ENCODE results near the gene PCNX1.
"Not testable (repeated sequence)": the region's sequence is repeated elsewhere in the genome, so short reads cannot be mapped to it uniquely, and the experiment has no call there.

Gene PCNX1

GRCh38 chr14:70934502-70935134, 27.4 kb downstream of the PCNX1 start:
- no peak for TF ChIP-seq CTCF (IDR thresholded peaks at IDR 0.05; ENCODE audit: low read depth, low read length, missing control alignments)
- in situ Hi-C loops (cut with HindIII; ENCODE audit: low sequenced_read_pairs) = no loop called here
- H3K4me3 ChIP-seq (ENCODE audit: low read depth, low read length) = no peak overlapping the region

GRCh38 chr14:70935135-70935534, 27.9 kb downstream of the PCNX1 start:
- no peak for TF ChIP-seq CTCF (IDR thresholded peaks at IDR 0.05; ENCODE audit: low read depth, low read length, missing control alignments)
- H3K4me3 ChIP-seq (ENCODE audit: low read depth, low read length) = no peak overlapping the region
- DNase-seq (ENCODE audit: low read depth) = no peak
- in situ Hi-C loops (cut with HindIII; ENCODE audit: low sequenced_read_pairs) = no loop called here

More at GRCh38 chr14:70934502-70935134, 27.4 kb downstream of the PCNX1 start:
- no peak for DNase-seq (ENCODE audit: low read depth)

GRCh38 chr14:70939693-70940092, 32.4 kb downstream of the PCNX1 start:
- in situ Hi-C loops (cut with HindIII; ENCODE audit: low sequenced_read_pairs); H3K4me3 ChIP-seq (ENCODE audit: low read depth, low read length); DNase-seq (ENCODE audit: low read depth): not testable (repeated sequence)

- DNase-seq (ENCODE audit: low read depth); in situ Hi-C loops (cut with HindIII; ENCODE audit: low sequenced_read_pairs); H3K4me3 ChIP-seq (ENCODE audit: low read depth, low read length): not testable (repeated sequence)
Measured at GRCh38 chr14:70941637-70942341, 34.5 kb downstream of the PCNX1 start.

- TF ChIP-seq CTCF (IDR thresholded peaks at IDR 0.05; ENCODE audit: low read depth, low read length, missing control alignments) = no peak
- DNase-seq (ENCODE audit: low read depth) = no peak
- in situ Hi-C loops (cut with HindIII; ENCODE audit: low sequenced_read_pairs) = no loop called here
- H3K4me3 ChIP-seq (ENCODE audit: low read depth, low read length) = no peak overlapping the region
Measured at GRCh38 chr14:70942342-70942706, 35.1 kb downstream of the PCNX1 start.

GRCh38 chr14:70942721-70943120, 35.5 kb downstream of the PCNX1 start:
- DNase-seq (ENCODE audit: low read depth); H3K4me3 ChIP-seq (ENCODE audit: low read depth, low read length); in situ Hi-C loops (cut with HindIII; ENCODE audit: low sequenced_read_pairs): not testable (repeated sequence)

- in situ Hi-C loops (cut with HindIII; ENCODE audit: low sequenced_read_pairs) = no loop called here
- H3K4me3 ChIP-seq (ENCODE audit: low read depth, low read length) = no peak overlapping the region
- no peak for TF ChIP-seq CTCF (IDR thresholded peaks at IDR 0.05; ENCODE audit: low read depth, low read length, missing control alignments)
- DNase-seq (ENCODE audit: low read depth) = no peak
Measured at GRCh38 chr14:70943838-70944237, 36.6 kb downstream of the PCNX1 start.

GRCh38 chr14:70947739-70948138, 40.5 kb downstream of the PCNX1 start:
- no peak for TF ChIP-seq CTCF (IDR thresholded peaks at IDR 0.05; ENCODE audit: low read depth, low read length, missing control alignments)
- in situ Hi-C loops (cut with HindIII; ENCODE audit: low sequenced_read_pairs) = no loop called here
- DNase-seq (ENCODE audit: low read depth) = no peak
- no peak overlapping the region for H3K4me3 ChIP-seq (ENCODE audit: low read depth, low read length)
